ENCODE results near the gene RNF6.
"Not testable (repeated sequence)": the region's sequence is repeated elsewhere in the genome, so short reads cannot be mapped to it uniquely, and the experiment has no call there.

Gene RNF6

GRCh38 chr13:26221721-26222519 lies at the start of gene RNF6:
RNF6 (minus strand) TSS chr13:26222314; CDS start chr13:26219649, 2,665 bp downstream.
- DNase-seq: peak; percentile 94

DNA sequence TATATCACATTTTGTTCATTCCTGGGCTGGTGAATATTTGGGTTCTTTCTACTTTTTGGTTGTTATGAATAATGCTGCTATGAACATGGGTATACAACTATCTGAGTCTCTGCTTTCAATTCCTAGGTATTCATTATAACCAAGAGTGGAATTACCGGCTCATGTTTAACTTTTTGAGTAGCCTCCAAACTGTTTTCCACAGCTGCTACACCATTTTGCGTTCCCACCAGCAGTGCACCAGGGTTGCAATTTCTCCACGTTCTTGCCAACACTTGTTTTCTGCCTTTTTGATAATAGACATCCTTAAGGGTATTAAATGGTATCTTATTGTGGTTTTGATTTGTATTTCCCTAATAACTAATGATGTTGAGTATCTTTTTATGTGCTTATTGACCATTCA lies 48.6 kb upstream of the RNF6 start:
- DNase-seq: no peak

DNA sequence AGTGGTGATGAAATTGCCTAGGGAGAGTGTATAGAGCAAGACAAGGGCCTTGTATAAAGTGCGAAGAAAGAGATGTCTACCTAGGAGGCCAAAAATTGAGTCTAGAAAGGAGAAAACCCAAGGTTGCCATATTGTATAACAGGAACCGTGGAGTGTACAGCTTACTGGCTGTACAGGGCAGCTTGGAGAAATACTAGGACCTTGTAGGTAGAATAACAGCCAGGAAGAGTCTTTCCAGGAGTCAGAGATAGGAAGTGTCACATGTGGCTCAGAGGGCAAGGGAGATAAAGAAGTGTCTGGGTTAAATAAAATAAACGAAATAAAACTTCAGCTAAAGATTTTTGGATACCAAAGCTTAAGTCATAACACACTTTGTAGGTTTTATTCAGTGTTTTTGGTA lies 44.2 kb upstream of the RNF6 start:
- no peak for DNase-seq

- DNase-seq: no peak
Measured at GRCh38 chr13:26262156-26262555, 40.0 kb upstream of the RNF6 start.

GRCh38 chr13:26259634-26260033 lies 37.5 kb upstream of the RNF6 start:
- DNase-seq: no peak

- DNase-seq: no peak
Measured at GRCh38 chr13:26257049-26257448, 34.9 kb upstream of the RNF6 start.

DNA sequence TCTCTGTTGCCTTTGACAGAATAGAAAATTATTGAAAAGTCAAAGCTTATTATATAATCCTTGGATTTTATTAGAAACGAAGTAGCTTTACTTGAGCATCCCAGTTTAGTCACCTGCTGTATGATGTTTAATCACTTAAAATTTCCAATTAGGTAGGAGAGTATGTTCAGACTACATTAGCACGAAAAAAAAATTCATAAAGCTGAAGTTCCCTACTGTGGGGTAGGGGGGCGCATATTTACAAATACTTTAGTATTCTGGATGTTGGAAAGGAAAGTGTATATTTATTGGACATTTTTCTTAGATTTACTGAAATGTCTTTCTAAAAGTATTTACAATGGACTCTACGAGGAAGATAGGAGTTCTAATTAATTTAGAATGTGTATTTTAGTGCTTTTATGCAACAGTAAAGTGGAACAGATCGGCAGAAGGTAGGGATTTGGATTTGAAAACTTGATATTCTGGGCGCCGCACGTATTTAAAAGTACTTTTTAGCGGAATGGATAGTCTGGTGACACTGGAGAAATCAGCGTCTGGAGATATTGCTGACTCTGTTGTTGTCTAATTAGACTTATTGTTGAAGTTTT lies 33.7 kb upstream of the RNF6 start:
- no peak for DNase-seq

DNA sequence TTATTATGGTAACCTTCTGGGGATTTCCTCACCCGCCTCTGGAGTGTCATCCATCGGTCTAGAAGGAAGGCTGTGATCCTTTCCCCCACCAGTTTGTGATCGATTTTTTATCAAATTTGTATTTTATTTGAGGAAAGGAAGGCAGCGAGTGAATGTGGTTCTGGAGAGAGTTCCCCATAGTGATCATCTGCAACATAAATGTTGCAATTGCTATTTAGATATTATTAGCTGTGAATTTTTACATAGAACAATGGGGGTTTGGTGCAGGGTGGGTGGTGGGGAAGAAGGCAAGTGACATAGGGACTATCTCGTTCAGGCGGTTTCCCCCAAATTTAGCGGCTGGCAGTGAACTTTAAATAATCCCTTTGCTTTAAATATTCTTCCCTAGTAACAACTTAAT lies 33.0 kb upstream of the RNF6 start:
- DNase-seq: no peak

GRCh38 chr13:26254583-26255111 lies 32.5 kb upstream of the RNF6 start:
- DNase-seq: peak; percentile 74

DNA sequence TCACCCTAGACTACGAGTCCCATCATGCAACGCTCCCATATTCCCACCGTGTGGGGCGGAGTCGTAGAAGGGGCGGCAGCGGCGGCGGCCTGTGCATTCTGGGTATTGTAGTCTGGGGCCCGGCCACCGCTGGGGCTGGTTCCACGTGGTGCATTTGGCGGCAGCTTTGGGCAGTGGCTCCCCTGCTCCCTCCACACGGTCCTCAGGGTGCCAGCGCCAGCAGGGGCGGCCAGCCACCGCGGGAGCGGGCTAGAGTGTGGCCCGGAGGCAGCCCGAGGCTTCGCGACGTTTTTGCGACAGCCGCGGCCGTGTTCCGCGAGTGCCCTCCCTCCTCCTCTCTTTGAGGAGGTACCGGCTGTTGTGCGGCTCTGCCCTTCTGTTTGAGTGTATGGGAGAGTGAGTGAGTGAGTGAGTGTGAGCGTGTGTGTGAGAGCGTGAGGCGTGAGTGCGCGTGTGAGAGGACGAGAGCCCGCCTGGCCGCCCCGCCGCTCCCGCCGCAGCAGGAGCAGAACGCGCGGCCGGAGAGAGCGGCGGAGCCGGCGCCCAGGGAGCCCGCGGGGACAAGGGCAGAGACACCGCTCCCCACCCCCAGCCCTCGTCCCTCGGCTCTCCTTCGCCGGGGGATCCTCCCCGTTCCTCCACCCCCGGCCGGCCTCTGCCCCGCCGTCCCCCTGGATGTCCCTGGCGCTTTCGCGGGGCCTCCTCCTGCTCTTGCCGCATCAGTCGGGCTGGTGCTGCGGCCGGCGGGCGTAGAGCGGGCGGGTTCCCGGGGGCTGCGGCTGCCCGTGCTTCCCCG lies 31.9 kb upstream of the RNF6 start, which contains the start of gene CDK8:
Gene CDK8 (plus strand): TSS at position 343 of the 796 bp plus-strand sequence. CDS start 513 bp downstream, outside the sequence.
- peak; percentile 93 for DNase-seq

- DNase-seq: no peak
Measured at GRCh38 chr13:26253262-26253786, 31.2 kb upstream of the RNF6 start.

GRCh38 chr13:26252006-26252405 lies 29.9 kb upstream of the RNF6 start:
- DNase-seq: not testable (repeated sequence)

DNA sequence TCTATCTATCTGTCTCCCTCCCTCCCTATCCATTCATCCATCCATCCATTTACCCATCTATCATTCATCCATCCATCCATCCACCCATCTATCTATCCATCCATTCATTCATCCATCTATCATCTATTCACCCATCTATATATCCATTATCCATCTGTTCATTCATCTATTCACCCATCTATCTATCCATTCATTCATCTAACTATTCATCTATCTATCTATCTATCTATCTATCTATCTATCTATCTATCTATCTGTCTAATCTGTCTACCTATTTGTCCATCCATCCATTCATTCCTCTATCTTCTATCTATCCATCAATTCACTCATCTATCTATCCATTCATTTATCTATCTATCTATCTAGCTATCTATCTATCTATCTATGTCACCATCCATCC lies 27.4 kb upstream of the RNF6 start:
- DNase-seq: no peak

- DNase-seq: no peak
Measured at GRCh38 chr13:26247608-26248007, 25.5 kb upstream of the RNF6 start.

- DNase-seq: no peak
Measured at GRCh38 chr13:26247011-26247410, 24.9 kb upstream of the RNF6 start.

DNA sequence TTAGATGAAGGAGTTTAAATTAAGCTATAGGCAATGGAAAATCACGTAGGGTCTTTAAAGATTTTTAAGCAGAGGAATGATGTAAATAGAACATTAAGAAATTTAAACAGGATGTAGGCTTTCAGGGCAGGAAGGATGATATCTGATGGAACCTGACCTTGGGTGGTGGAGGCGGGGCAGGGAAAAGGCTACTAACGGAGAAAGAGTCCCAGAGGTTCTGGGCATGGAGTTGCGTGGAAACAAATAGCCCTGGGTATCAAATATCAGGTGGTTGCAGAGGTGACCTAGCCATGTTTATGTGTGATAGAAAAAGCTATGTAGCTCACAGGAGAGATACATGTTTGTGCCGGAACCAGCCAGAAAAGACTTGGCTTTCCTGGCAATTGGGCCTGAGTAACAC lies 24.0 kb upstream of the RNF6 start:
- no peak for DNase-seq

DNA sequence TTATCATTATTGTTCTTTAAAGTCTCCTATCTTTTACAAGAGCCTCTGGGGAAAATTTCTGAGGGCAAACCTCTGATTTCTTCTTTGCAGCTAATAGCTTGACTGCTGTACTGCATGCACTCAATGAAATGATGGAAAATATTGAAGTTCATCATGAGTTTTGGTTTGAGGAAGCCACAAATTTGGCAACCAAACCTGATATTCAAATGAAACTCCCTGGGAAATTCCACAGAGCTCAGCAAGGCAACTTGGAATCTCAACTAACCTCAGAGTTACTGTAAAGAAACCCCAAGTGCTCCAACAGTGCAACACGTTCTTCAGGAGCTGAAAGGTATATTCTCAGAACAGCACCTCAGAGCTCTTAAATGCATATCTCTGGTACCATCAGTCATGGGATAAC lies 14.2 kb upstream of the RNF6 start:
- DNase-seq: no peak

DNA sequence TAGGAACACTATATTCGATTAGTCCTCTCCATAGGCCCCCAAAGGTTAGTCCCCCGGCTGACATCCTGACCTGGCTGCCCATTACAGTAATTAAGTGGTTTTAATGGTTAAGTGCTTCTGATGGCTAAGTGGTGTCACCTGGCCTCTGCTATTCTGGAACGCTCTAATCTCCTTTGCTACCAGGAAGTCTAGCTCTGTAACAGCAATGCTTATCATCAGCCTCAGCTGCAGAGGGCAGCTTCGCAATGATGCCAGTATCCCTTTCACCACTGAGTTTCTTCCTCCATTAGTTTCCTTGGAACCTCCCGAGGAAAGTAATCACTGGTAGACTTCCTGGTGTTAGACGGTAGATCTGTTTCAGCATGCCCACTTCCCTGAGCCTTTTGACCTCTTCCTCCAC lies 8.6 kb upstream of the RNF6 start:
- no peak for DNase-seq

DNA sequence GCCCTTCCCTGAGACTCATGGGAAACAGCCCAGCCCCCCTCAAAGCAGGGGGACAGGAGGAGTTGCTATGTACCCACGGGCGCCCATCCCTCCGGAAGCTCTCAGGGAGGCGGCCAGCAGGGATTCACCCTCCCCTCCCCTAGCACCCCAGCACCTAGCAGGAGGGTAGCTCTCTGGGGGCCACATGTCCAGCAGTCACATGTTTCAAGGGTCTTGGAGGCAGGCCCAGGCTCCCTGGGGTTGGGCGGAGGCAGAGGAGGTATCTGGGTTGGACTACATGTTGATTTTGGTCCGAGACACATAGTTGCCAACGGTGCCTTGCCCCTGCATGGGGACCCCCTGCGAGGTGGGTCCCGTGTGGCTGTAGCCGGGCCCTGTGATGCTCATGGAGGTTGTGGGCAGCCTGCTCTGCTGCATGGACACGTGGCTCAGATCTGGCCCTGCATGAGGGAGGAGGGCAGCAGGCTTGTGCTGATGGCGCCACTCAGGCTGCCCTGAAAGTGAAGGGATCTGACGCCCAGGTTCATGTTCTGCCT lies 7.0 kb upstream of the RNF6 start:
- no peak for DNase-seq

GRCh38 chr13:26228096-26228495 lies 6.0 kb upstream of the RNF6 start:
- no peak for DNase-seq

- DNase-seq: no peak
Measured at GRCh38 chr13:26227166-26227971, 5.3 kb upstream of the RNF6 start.
